GM12892 (cell line): ENCODE measurements around the gene CEP350.
A peak's percentile ranks its signal among the peaks of the same experiment; 100 is the strongest.
"Not testable (repeated sequence)": the region's sequence is repeated elsewhere in the genome, so short reads cannot be mapped to it uniquely, and the experiment has no call there.

Experiments
- DNase-seq: peaks from one replicate; pipeline ENCODE4 v3.0.0; 2011; ENCODE audit not compliant: insufficient read length
- FAIRE-seq: peaks from 2 replicates; lab custom pipeline; 2011; peaks lifted over from hg19 to GRCh38; lab: Jason Lieb, UNC
- POLR2A ChIP-seq: IDR thresholded peaks from 2 replicates; pipeline ENCODE4 v1.6.1; 2011; ENCODE audit warnings: low read depth, low read length, control low read depth
- POLR2AphosphoS5 ChIP-seq: IDR thresholded peaks from 2 replicates; pipeline ENCODE4 v1.6.1; 2011; ENCODE audit warnings: low read depth, low read length, control low read depth
- TAF1 ChIP-seq: IDR thresholded peaks from 2 replicates; pipeline ENCODE4 v1.6.1; 2011; ENCODE audit warnings: low read depth, mild to moderate bottlenecking, control low read depth, low read length, borderline replicate concordance

The CEP350 gene

GRCh38 chr1:179952186-179952585 lies 2.4 kb upstream of the CEP350 start:
- no peak for TF ChIP-seq POLR2A
- no peak for TF ChIP-seq TAF1
- TF ChIP-seq POLR2AphosphoS5: no peak
- DNase-seq (no peak), FAIRE-seq (no peak)

GRCh38 chr1:179953974-179954492 lies 577 bp upstream of the CEP350 start:
- DNase-seq (no peak), FAIRE-seq (peak; percentile 85)
- no peak for TF ChIP-seq TAF1
- TF ChIP-seq POLR2A: no peak; the same call in 1 of the 2 replicates
- TF ChIP-seq POLR2AphosphoS5: no peak

- DNase-seq (no peak), FAIRE-seq (no peak)
- TF ChIP-seq TAF1 (no peak), POLR2AphosphoS5 (no peak), POLR2A (no peak)
Observed at GRCh38 chr1:179955287-179955680, 674 bp downstream of the CEP350 start.

- FAIRE-seq (no peak), DNase-seq (no peak)
Observed at GRCh38 chr1:179955731-179956130, 1.1 kb downstream of the CEP350 start.

GRCh38 chr1:179958359-179958758 lies 3.7 kb downstream of the CEP350 start:
- no peak for TF ChIP-seq TAF1
- no peak for TF ChIP-seq POLR2A
- no peak for TF ChIP-seq POLR2AphosphoS5
- FAIRE-seq (no peak), DNase-seq (no peak)

More at GRCh38 chr1:179955731-179956130, 1.1 kb downstream of the CEP350 start:
- no peak for TF ChIP-seq POLR2A
- TF ChIP-seq TAF1: no peak
- no peak for TF ChIP-seq POLR2AphosphoS5

- FAIRE-seq, DNase-seq: not testable (repeated sequence)
Observed at GRCh38 chr1:179962168-179962567, 7.6 kb downstream of the CEP350 start.

- no peak for DNase-seq
- TF ChIP-seq POLR2A (no peak), TAF1 (no peak), POLR2AphosphoS5 (no peak)
- no peak for FAIRE-seq
Observed at GRCh38 chr1:179966551-179966950, 11.9 kb downstream of the CEP350 start.

- no peak for FAIRE-seq
- no peak for TF ChIP-seq POLR2AphosphoS5
- no peak for TF ChIP-seq POLR2A
- no peak for TF ChIP-seq TAF1
- DNase-seq: no peak
Observed at GRCh38 chr1:179968284-179968993, 13.8 kb downstream of the CEP350 start.

GRCh38 chr1:179968994-179969919 lies 14.6 kb downstream of the CEP350 start:
- TF ChIP-seq POLR2AphosphoS5: no peak
- no peak for TF ChIP-seq POLR2A
- TF ChIP-seq TAF1: no peak
- no peak for DNase-seq
- FAIRE-seq: no peak

- no peak for FAIRE-seq
- no peak for DNase-seq
- TF ChIP-seq POLR2AphosphoS5 (no peak), POLR2A (no peak), TAF1 (no peak)
Observed at GRCh38 chr1:179969962-179970361, 15.4 kb downstream of the CEP350 start.

- DNase-seq (no peak), FAIRE-seq (no peak)
- TF ChIP-seq POLR2A: no peak
- TF ChIP-seq TAF1: no peak
- no peak for TF ChIP-seq POLR2AphosphoS5
Observed at GRCh38 chr1:179971563-179972496, 17.2 kb downstream of the CEP350 start.
